Thyroid gland (tissue), 4 donors: ENCODE results near the gene RAPGEF1. TPM values are rescaled to one million over a fixed set of nuclear protein-coding genes. Genes with fewer than 3 reads are reported as not detected.

Experiments used
- DNase-seq, 2 donors: peaks; one replicate each; pipeline ENCODE4 v3.0.0-alpha.2; 2019
- H3K27ac ChIP-seq, 3 donors: fragments of 200-600 bp; sonication (generic); 1 replicate in 2 of 3; 2 replicates in 1 of 3; pipeline ENCODE4 v1.5.1; 2016 to 2019; ENCODE audit warnings: mild to moderate bottlenecking in 1 of 3, moderate library complexity in 1 of 3
- H3K27me3 ChIP-seq: fragments of 200-600 bp; sonication (generic); one replicate; pipeline ENCODE4 v1.5.1; 2019
- H3K36me3 ChIP-seq, 2 donors: fragments of 200-600 bp; sonication (generic); one replicate each; pipeline ENCODE4 v1.5.1; 2016 to 2019
- H3K4me1 ChIP-seq, 2 donors: fragments of 200-600 bp; sonication (generic); one replicate each; pipeline ENCODE4 v1.5.1; 2017 to 2019
- H3K4me3 ChIP-seq, 3 donors: fragments of 200-600 bp; sonication (generic); replicated peaks in 1 of 3; 1 replicate in 2 of 3; 2 replicates in 1 of 3; pipeline ENCODE4 v1.5.1; 2016; ENCODE audit warnings: mild to moderate bottlenecking in 1 of 3
- H3K9me3 ChIP-seq: fragments of 200-600 bp; sonication (generic); one replicate; pipeline ENCODE4 v1.5.1; 2017
- CTCF ChIP-seq, 6 experiments: fragments of 200-600 bp in 3 of 6; fragments of 450-650 bp in 3 of 6; sonication (generic) in 3 of 6; IDR thresholded peaks; one replicate each; pipeline ENCODE4 v1.5.1; 2016 to 2019; ENCODE audit warnings: antibody characterized with exemption in 6 of 6, mild to moderate bottlenecking in 2 of 6, inconsistent platforms in 1 of 6, moderate library complexity in 1 of 6
- POLR2A ChIP-seq, 2 donors: fragments of 450-650 bp; IDR thresholded peaks; one replicate each; pipeline ENCODE4 v1.6.1; 2017; ENCODE audit warnings: antibody characterized with exemption in 2 of 2, mild to moderate bottlenecking in 2 of 2, moderate library complexity in 1 of 2
- WGBS, 2 donors: methylation state at CpG; one replicate each; pipeline ENCODE4 v1.1.5; 2017; 5-methylcytosine and 5-hydroxymethylcytosine counted together
- intact Hi-C: fragments of 100-400 bp; cut with DNase I; formaldehyde crosslinking; loops from one replicate; pipeline ENCODE4 v1.15.1; 2023
- total RNA-seq, 4 donors: library from RNA; depleted of rRNA; stranded (reverse); fragments of >200 nt; gene quantifications; one replicate each; pipeline ENCODE4 v1.2.3, GENCODE V29; 2016

RAPGEF1 gene
- total RNA-seq, 4 donors from 2014 or later: 39.6 to 52.5 (median 44.9) TPM

- TF ChIP-seq POLR2A (IDR thresholded peaks at IDR 0.05) (no peak), CTCF (IDR thresholded peaks at IDR 0.05) (no peak)
- Histone ChIP-seq H3K36me3 (no peaks in the 10 kb centered on the region), H3K27me3 (no peaks in the 10 kb centered on the region), H3K4me1 (peaks cover 12 to 14% of the 10 kb centered on the region in 2 donors), H3K9me3 (no peaks in the 10 kb centered on the region), H3K27ac (no peak overlapping the region), H3K4me3 (no peak overlapping the region)
- WGBS, 2 donors: 41 to 62% methylated on average over 8 of the region's 8 CpGs
- DNase-seq: peak; percentile 51 to 57
- intact Hi-C loops: no loop called here
These were observed 205.1 kb downstream of the RAPGEF1 start for GRCh38 chr9:131534721-131535237.

- intact Hi-C loops: no loop called here
These were observed 208.7 kb downstream of the RAPGEF1 start, which contains the start of gene UCK1 for GRCh38 chr9:131530920-131531832. UCK1 (minus strand) TSS chr9:131531263; CDS start chr9:131531174, 89 bp downstream.

GRCh38 chr9:131530546-131530919 lies 209.3 kb downstream of the RAPGEF1 start:
- Histone ChIP-seq H3K4me1 (peaks cover 14 to 15% of the 10 kb centered on the region in 2 donors), H3K9me3 (no peaks in the 10 kb centered on the region), H3K36me3 (peaks cover 24 to 25% of the 10 kb centered on the region in 2 donors), H3K27me3 (no peaks in the 10 kb centered on the region), H3K4me3 (peak overlapping the region; percentile 80 to 98 (median 91)), H3K27ac (peak overlapping the region; percentile 27 to 89 (median 70))
- intact Hi-C loops: no loop called here
- DNase-seq: peak; percentile 75 to 76
- WGBS, 2 donors: 0 to 10% methylated on average over 10 to 12 of the region's 29 CpGs
- no peak for TF ChIP-seq POLR2A (IDR thresholded peaks at IDR 0.05)
- peak in 1 of 6 experiments; percentile 14 for TF ChIP-seq CTCF (IDR thresholded peaks at IDR 0.05)

More at GRCh38 chr9:131530920-131531832, 208.7 kb downstream of the RAPGEF1 start, which contains the start of gene UCK1:
- Histone ChIP-seq H3K27ac (peak within 1 kb of the TSS; percentile 65 to 89 (median 70)), H3K4me3 (peak within 1 kb of the TSS; percentile 80 to 98 (median 91)), H3K9me3 (no peaks in the 10 kb centered on the region), H3K36me3 (peaks cover 18% of the 10 kb centered on the region in 2 donors), H3K27me3 (no peaks in the 10 kb centered on the region), H3K4me1 (peaks cover 14 to 15% of the 10 kb centered on the region in 2 donors)
- TF ChIP-seq CTCF (IDR thresholded peaks at IDR 0.05): no peak
- peak in 1 of 2 donors; percentile 80 for TF ChIP-seq POLR2A (IDR thresholded peaks at IDR 0.05)
- WGBS, 2 donors: 20 to 35% methylated on average over 2 to 19 of the region's 103 CpGs
- DNase-seq: peak; percentile 76

- H3K27ac ChIP-seq: peak overlapping the region in 2 of 3 donors; percentile 70 to 89
- DNase-seq: no peak
- peaks cover 13 to 14% of the 10 kb centered on the region in 2 donors for H3K4me1 ChIP-seq
- H3K4me3 ChIP-seq: peak overlapping the region in 2 of 3 donors; percentile 91 to 98
- intact Hi-C loops: no loop called here
- peaks cover 30 to 31% of the 10 kb centered on the region in 2 donors for H3K36me3 ChIP-seq
- WGBS, 2 donors: 61 to 72% methylated on average over 10 to 24 of the region's 24 CpGs
- no peaks in the 10 kb centered on the region for H3K27me3 ChIP-seq
- H3K9me3 ChIP-seq: no peaks in the 10 kb centered on the region
- TF ChIP-seq CTCF (IDR thresholded peaks at IDR 0.05): no peak
- TF ChIP-seq POLR2A (IDR thresholded peaks at IDR 0.05): no peak
These were observed 210.0 kb downstream of the RAPGEF1 start for GRCh38 chr9:131529597-131530545.
